ENCODE data around the gene PERCC1.

PERCC1 gene

DNA sequence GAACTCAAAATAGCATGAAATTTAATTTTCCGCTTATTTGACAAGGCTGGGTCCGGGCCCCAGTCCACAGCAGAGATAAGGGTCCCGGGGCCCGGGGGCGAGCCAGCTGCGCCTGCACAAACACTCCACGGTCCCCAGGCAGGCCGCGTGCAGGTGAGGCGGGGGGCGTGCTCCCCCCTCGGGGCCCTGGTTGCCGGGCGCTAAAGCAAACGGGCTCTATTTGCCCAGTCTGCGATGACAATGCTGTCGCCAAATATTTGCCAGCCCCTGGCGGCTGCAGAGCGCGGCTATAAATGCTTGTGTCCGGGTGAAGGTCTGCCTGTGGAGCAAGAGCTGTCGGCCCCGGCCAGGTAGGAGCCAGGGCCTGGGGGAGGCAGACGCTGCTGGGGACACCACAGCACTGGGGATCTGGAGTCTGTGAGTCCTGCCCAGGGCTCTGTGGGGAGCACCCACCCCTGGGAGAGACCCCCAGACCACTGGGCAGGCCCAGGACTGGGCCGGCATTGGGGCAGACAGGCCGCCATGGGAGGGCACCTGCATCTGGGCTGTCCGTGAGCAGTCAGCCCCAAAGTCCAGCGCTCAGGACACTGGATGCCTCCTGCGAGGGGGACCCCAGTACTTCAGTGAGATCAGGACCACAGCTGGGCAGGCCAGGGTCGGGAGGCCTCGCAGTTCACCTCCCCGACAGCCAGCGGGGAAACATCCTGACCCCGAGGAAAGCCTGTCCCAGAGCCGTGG, at the start of gene PERCC1:
PERCC1 (plus strand) TSS at position 320 of the 738 bp plus-strand sequence. CDS start 1,516 bp downstream, outside the sequence.
- no peak for DNase-seq (ENCODE audit: low spot score)

DNA sequence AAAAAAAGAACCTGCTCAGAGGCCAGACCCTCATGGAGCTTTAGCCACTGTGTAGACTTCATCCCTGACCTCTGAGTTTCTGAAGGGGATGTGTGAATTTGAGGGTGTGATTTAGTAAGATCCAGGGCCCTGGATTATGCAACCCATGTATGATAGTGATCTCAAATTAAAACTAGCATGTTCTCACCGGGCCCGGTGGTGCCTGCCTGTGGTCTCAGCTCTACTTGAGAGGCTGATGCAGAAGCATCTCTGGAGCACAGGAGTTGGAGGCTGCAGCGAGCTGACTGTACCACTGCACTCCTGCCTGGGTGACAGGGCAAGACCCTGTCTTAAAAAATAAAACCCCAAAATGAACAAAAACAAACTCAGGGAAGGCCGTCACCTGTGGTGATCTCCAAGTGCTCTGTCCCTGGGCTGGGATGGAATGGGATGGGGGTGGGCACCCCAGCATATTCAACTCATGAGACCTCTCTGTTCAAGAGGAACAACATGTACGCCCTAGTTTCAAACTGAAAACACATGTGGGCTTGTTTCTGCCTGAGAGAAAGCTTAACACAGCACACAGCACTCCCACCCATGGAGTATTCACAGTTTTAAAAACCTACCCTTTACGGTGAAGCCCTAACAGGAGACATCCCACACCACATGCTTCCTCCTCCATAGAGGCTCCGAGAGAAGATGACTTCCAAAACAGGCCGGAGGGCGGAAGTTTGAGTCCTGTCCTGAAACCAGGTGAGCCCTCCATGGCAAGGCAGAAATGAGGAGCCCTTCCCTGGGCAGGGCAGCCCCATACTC, 49.1 kb upstream of the PERCC1 start:
- DNase-seq (ENCODE audit: low spot score) = no peak

DNA sequence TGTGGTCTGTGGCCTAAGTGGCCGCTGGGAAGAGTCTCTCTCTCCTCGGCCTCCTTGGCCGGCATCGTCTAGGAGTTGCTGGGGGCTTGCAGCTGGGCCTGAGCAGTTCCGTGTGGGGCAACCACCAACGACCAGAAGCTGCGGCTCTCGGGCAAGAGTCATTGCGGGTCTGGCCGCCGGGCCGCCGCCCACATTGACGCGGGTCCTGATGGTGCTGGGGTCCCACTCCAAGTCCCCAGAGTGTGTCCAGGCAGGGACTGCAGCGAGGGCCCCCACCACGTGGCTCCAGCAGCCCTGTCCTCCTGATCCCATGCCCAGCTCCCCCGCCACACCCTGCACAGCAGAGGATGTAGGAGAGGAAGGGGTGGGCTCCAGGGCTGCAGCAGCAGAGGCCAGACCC, 47.3 kb upstream of the PERCC1 start:
- DNase-seq (ENCODE audit: low spot score) = no peak

DNA sequence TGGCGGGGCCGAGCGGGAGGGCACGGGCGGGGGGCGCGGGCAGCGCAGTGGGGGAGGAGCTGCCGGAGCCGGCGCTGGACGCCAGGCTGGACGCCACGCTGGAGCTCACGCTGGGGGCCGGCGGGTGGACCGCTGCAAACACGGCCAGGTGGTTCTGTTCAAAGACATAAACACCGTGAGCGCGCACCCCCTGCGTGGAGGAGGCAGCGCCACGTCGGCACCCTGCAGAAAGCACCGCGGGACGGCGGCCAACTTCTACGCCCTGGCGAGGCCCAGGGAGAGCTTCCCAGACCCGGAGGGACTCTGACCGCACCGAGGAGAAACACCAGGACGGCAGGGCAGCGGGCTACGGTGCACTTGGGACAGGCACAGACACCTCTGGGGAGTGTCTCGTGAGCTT, 45.6 kb upstream of the PERCC1 start:
- DNase-seq (ENCODE audit: low spot score) = no peak

DNA sequence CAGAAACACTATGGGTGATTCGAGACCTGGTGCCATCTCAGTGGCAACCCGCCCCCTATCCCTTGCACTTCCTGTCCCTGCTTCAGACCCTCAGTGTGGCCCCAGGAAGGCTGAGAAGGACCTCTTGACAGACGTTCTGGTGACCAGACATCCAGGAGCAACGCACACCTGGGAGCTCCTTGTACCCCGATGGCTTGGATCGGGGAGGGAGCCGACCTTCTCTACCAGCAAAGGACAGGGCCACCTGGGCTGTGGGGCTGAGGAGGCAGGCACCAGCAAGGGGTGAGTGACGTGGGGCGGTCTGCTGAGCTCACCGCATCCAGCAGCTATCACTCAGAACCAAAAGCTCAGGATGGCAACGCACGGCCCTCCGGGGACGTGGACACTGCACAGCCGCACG, 43.5 kb upstream of the PERCC1 start:
- no peak for DNase-seq (ENCODE audit: low spot score)

DNA sequence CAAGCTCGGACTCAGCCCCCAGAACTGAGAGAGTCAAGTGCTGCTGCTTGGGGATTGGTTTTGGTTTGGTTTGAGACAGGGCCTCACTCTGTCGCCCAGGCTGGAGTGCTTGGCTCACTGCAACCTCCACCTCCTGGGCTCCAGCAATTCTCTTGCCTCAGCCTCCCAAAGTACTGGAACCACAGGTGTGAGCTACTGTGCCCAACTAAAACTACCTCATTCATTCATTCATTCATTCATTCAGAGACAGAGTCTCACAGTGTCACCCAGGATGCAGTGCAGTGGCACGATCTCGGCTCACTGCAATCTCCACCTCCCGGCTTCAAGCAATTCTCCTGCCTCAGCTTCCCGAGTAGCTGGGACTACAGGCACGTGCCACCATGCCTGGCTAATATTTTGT, 41.1 kb upstream of the PERCC1 start:
- no peak for DNase-seq (ENCODE audit: low spot score)

DNA sequence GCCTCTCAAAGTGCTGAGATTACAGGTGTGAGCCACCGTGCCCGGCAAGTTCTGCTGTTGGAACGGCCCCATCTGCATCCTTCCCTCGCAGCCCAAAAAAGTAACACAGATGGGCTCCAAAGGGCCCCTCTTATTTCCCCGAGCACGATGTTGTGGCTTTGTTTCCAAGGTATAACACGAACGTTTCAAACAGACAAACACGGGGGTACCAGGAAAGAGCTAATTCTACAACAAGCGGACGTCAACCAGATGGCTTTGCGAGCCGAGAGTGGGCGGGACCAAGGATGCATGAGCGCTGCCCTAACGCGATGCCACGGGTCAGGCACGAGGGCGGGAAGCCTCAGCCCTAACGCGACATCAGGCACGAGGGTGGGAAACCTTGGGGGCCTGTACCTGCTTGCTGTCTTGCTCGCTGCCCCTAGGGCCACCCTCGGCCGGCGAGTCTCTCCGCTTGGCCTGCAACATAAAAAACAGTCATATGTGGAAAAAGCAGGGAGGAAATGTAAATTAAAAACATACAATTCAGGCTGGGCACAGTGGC, 40.6 kb upstream of the PERCC1 start:
- DNase-seq (ENCODE audit: low spot score) = no peak

DNA sequence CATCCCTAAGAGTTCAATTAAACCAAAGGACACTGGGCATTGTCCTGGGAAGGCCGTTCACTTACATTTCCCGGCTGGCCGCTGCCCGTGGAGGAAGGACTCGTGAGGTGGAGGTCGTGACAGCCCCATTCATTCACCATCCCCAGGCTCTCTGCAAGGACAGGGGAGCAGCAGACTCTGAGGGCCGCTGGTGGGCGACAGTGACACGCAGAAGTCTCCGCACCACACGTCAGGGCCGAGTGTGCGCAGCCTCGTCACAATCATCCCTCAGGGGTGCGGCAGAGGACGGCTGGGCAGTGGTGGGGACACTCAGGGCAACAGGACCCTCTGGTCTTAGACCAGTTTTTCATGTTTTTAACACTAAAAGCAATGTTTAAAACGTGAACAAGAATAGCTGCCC, 38.1 kb upstream of the PERCC1 start:
- no peak for DNase-seq (ENCODE audit: low spot score)

DNA sequence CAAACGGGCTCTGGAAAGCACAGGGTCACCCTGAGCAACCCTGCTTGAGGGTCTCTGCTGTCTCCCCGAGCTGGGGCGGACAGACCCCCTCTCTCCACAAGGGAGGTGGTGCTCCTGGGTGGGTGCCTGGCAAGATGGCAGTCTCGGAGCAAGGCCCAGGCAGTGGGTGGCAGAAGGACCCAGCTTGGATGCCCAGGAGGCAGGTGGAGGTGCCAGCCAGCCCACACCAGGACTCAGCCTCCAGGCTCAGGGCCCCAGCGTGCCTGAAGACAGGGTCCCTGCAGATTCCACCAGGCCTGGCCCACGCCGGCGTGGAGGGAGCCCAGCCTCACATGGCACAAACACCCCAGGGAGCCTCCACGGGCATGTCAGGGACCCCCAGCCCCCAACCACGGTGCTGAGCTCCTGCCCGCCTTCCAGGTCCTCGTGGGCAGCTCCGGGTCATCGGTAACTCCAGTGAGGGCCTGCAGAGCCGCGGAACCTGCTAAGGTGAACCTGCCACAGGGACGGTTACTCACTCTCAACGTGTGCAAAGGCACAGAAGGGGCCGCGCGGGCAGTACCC, 37.2 kb upstream of the PERCC1 start:
- DNase-seq (ENCODE audit: low spot score) = no peak

DNA sequence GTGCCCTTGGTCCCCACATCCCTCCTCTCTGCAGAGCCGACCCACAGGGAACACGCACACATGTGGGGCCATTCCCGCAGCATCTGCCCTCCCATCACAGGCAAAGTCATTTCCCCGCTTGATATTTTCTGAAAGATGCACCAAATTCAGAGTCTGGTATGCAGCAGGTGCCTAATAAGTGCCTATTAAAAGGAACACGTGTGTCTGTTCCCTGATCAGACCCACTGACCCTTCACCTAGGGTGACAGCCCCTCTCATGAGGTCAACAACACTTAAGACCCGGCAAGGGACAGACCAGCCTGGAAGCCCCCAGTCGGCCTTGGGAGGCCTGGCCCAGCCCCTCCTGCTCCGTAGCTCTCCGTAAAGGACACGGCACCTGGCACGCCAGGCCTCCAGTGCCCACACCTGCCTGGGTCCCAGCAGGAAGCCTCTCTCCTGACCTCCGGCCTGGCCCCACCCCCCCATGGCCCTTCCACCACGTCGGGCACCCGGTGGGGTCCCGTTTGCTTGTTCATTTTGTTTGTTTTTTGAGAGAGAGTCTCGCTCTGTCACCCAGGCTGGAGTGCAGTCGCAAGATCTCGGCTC, 36.4 kb upstream of the PERCC1 start:
- no peak for DNase-seq (ENCODE audit: low spot score)

DNA sequence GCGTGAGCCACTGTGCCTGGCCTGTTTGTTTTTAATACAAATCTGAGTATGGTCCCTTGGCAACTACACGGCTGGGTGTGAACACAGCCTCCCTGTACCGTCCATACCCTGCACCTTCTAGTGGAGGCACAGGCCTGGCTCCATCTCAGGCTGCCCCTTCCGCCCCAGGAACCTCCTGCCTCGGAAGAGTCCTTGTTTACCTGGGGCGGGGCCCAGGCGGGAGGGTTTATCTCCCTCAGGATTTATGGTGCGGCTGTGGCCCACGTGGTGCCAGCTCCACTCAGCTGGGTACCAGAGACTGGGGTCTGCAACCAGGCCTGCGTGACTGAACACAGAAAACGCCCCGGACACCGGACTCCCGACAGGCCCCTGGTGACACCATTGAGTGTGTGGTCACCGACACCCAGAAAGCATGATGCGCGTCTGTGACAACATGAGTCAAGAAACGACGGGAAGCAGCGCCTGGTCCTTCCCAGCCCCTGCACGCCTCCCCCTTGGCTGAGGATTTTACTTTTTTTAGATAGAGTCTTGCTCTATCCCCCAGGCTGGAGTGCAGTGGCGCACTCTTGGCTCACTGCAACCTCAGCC, 35.3 kb upstream of the PERCC1 start:
- no peak for DNase-seq (ENCODE audit: low spot score)

DNA sequence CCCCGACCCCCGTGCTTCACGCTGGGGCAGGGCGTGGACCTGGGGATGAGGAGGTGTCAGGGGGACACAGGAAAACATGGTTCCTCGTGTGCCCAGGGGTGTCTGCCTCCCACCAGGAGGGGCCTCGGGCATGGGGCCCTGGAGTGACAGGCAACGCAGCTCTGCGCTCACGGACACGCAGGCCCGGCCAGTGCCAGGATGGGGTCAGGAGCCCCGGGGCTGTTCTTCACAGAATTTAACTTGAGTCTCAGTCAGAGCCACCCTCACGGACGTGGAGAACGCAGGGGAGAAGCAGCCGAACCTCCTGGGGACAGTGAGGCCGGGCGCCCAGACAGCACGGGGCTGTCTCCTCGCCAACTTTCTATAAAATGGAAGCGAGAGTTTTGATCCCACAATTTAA, 33.1 kb upstream of the PERCC1 start:
- no peak for DNase-seq (ENCODE audit: low spot score)

DNA sequence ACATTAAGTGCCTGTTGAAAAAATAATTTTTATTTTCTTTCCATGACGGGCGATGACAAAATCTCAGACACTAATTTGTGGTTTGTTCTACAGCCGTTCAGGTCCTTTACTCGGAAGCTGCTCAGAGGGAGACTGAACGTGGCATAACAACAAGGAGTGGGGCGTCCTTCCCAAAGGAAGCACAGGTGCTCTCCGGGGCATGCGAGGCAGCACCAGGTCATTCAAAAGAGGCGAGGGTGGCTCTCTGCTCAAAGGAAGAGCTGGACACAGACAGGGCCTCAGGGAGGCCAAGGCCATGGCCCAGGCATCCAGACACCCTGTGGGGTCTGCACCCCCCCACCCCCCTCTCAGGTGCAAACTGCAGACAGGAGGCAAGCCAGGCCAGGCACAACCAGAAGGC, 32.5 kb upstream of the PERCC1 start:
- DNase-seq (ENCODE audit: low spot score) = no peak

DNA sequence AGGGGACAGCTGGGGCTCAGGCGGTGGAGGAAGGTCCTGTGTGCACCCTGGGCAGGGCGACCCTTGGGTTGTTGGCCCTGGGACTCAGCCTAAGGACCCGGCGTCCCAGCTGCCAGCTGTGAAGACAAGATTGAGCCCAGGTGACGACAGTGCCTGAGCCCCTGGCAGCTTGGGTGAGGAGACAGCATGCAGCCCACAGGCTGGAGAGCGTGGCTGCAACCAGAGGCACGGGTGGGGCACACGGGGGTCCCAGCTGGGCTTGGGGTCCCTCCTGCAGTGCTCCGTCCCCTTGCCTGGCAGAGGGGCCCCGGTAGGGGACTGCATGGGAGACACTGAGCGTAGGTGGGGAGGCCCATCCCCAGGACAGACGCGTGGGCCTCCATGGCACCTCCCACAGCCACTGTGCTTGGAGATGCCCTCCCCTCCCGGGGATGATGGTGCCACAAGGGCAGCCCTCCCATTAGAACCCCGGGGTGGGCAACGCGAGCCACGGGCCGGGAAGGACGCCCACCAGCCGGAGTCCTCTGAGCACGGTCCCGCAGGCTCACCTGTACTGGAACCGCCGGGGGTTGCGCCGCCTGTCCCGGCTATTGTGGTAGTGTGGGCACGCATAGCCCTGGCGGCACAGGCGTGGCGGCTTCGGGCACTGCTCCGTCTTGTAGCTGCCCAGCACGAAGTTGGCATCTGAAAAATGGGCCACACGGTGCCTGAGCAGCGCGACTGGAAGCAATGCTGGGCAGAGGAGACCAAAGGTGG, 31.9 kb upstream of the PERCC1 start:
- no peak for DNase-seq (ENCODE audit: low spot score)

DNA sequence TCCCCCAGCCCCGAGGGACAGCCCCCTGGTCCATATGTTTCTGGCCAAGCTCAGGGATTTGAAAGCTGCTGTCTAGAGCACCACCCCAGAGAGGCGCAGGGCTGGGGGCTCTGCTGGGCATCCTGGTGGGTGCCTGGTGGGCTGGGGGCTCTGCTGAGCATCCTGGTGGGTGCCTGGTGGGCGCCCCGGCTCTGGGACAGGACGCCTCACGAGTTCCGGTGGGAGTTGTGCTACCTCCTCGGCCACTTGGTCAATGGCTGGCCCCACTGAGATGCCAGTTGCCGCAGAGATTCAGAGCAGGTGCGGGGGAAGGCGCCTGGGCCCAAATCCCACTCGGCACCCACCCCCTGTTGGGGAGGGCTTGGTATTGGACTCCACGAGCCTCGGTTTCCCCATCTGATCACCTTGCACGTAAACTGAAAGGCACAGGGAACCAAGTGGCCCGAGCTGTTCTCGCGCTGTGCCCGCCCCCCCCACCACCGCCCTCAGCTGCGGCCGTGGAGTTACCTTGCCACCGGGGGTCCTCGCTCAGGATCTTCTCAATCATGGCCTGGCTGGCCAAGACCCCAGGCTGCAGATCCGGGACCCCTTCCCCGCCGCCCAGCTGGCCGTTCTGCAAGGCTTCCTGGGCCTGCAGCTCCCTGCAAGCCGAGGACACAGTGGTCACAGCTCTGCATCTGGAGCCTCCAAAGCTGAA, 29.7 kb upstream of the PERCC1 start:
- no peak for DNase-seq (ENCODE audit: low spot score)

DNA sequence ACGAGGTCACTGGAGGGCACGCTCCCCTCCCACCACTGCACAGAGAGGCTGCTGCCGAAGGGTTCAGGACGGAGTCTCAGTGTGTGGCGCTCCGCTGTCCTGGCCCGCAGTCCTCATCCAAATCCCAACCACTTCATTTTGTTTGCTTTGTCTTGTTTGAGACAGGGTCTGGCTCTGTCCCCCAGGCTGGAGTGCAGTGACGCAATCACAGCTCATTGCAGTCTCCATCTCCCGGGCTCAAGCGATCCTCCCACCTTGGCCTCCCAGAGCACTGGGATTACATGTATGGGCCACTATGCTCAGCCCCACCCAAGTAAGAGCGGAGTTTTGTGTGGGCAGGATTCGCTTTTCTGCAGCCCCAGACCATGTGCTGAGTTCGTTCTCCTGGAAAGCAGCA, 29.1 kb upstream of the PERCC1 start:
- DNase-seq (ENCODE audit: low spot score) = no peak

DNA sequence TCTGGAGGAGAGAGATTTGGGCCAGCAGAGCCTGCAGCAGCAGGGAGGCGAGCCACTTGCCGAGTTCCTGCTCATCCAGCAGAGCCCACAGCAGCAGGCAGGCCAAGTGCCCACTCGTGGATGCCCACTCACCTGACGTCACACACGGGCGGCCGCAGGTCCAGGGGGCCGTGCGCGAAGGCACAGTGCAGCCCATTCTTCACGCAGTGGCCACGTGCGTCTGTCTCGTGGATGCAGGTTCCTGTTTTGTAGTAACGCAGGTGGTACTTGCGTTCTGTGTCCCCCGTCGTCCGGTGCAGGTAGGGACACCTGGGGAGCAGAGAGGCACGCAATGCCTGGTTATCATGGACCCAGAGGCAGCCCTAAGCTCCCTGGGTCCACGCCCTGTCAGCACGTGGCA, 27.8 kb upstream of the PERCC1 start:
- DNase-seq (ENCODE audit: low spot score) = no peak

DNA sequence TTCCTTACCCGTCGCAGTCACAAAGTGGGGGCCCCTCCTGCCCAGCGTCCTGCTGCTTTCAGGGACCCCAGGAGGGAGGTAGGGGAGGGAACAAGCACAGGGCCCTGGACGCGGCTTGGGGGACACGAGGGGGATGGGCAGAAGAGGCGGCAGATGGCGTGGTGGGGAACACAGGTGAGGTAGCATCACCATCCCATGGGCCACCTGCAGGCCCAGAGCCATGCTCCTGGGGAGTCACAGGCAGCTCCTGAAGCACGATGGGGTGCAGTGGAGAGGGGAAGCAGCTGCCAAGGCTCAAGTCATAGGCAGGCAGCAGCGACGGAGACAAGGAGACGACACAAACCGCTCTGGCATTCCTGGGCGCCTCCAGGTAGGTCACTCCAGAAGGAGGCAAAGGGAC, 27.1 kb upstream of the PERCC1 start:
- DNase-seq (ENCODE audit: low spot score) = no peak

DNA sequence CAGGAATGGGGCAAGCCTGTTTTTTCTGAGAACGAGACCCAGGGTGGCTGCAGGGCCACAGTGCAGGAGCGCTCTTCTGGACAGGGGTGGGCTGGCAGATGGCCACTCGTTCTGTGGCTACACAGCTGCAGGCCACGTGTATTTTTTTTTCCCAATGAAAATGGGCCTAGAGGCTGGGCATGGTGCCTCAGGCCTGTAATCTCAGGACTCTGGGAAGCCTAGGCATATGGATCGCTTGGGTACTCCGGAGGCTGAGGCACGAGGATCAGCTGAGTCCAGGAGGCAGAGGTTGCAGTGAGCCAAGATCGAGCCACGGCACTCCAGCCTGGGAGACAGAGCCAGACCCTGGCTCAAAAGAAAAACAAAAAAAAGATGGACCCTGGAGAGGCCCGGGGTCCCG, 23.1 kb upstream of the PERCC1 start:
- DNase-seq (ENCODE audit: low spot score) = no peak

DNA sequence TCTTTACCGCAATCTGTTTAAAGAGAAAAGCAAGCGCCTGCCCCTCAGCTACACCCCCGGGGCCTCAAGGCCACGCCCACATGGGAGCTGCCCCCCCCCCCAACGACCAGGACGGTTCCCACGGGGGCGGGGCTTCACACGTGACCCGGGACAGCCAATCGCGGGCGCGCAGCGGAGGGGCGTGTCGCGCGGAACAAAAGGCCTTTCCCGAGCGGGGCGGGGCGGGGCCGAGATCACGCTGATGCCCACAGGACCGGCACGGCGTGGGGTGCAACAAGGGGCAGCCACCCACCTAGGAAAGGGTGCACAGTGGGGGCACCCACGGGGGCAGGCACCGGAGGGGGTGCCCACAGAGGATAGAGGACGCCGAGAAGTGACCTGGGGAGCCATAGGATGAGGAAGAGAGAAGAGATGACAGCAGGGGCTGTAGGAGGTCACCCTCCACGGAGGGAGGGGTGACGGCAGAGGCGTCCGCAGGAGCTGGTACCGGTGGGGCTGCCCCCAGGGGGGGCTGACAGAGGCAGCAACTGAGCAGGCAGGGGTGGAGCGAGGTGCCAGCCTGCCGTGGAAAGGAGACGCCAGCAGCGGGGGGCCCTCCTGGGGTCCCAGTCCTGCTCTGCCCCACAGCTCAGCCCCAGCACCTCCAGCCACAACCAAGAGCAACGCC, 22.6 kb upstream of the PERCC1 start:
- peak; percentile 97 for DNase-seq (ENCODE audit: low spot score)

All from ecto neural progenitor cell (in vitro differentiated cells).